Stimulated activated naive CD8-positive, alpha-beta T cell treated with anti-CD3 and anti-CD28 coated beads, Interleukin-15, Interleukin-2, amounts not matched to agents 100 U/mL and 50 U/mL, for 24 hours (primary cell): ENCODE results near the gene ACRBP.
"Not testable (repeated sequence)": the region's sequence is repeated elsewhere in the genome, so short reads cannot be mapped to it uniquely, and the experiment has no call there.

ENCODE experiments used
- ATAC-seq: fragments of 150-1000 bp; cut with Tn5 transposase; one replicate; pipeline ENCODE4 v1.10.0; 2021
- DNase-seq: peaks from one replicate; pipeline ENCODE4 v3.0.0; 2021

The ACRBP gene

GRCh38 chr12:6614513-6615172 lies 32.6 kb downstream of the ACRBP start:
- DNase-seq (no peak), ATAC-seq (no peak)

DNA sequence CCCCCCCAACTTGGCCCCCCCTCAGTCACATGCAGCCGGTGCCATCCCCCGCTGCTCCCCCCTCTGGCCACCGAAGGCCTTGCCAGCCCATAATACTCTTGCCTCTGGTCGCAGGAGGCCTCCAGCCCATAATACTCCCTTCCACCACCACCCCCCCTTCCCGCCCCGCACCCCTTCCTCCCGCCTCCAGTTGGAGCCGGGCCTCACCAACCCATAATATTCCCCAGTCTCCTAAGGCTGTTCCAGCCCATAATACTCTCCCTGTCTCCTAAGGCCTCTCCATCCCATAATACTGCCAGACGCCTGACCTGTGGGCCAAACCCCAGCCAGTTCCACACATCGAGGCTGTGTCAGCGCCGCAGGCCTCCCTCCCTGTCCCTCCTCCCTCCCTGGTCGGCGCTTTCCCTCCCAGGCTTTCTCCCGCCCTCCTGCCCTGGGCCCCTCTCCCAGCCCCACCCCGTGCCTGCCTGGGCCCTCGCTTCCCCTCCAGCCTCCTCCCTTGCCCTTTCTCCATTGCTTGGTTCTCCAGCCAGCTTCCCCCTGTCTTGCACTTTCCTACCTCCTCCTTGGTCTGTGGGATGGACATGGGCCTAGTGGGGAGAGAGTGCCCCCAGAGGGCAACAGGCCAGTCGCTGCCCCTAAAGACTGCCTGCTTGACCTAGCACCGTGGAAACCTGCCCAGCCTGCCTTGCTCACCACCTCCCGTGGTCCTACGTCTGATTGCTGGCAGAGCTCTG lies 33.3 kb downstream of the ACRBP start:
- ATAC-seq = peak; percentile 57
- peak; percentile 41 for DNase-seq

DNA sequence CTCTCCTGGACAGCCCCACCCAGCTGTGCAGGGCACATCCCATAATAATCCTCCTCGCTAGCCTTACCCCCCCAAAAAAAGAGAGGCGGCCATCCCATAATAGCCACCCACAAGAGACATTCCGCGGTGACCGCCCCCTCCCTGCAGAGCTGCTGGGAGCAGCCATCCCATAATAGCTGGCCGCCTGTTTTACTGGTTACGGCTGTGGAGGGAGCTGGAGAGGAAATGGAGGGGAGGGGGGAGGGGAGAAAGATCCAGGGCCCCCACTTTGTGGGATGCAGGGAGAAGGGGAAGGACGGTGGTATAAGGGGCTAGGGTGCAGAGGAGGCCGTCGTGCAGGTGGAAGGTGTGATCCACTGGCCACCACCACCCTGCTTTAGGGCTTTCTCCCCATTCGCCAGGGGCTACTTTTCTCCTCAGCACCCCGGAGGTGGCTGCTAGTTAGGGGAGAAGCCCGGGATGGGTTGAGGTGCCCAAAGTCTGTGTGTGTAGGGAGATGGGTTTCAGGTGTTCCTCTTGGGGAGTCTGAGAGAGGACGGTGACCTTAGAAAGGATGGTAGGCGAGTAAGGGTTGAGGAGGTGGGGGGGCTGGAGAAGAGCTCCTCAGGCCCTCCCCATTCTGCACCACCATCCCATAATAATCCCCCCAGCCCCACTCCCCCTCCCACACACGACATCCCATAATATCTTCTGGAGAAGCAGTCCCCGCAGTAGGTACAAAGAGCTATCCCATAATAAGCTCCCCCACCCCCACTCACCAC lies 34.0 kb downstream of the ACRBP start:
- DNase-seq (peak; percentile 30), ATAC-seq (no peak)

DNA sequence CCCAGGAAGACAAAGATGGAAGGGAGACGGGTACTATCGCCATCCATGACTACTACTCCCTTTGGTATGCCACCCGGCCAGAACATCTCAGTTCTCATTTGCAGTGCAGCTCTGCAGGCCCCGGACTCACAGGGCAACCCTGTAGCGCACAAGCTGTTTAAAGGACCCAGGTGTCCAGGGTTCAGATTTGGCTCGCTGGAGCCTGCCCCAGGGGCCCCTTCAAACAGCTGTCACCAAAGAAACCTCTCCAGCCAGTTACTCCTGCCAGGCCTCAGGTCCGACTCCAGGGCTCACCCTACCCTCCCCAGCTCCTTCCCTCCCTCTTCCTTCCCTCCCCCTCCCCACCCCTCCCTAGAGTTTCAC lies 34.6 kb downstream of the ACRBP start:
- DNase-seq (no peak), ATAC-seq (no peak)

GRCh38 chr12:6612247-6612646 lies 35.0 kb downstream of the ACRBP start:
- ATAC-seq (no peak), DNase-seq (no peak)

DNA sequence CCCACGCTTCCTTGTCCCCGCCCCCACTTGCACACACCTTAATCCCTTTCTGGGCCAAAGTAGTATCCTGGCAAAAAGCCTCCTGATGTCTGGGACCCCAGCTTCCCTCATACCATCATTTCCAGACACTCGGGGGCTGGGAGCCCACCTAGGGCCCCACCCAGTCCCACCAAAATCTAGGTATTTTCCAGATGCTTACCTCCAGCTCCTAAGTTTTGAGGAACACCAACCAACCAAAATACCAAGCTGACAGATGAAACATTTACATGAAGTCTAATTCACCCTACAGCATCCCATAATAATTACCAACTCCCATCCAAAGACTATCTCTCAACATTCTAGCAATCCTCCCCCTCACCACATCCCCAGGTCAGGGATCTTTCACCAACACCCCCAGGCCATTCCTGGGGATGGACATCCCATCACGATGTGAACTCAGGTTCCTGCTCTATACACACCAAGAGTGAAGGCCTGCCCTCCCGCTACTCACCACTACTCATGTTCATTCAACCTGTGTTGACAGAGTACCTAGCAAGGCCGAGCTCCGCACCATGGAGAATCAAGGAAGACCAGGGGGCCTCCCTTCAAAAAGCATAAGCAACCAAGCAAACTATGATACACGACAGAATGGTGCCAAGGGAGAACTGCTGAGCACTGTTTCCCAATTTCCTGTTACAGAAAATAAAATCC lies 38.5 kb downstream of the ACRBP start:
- ATAC-seq (no peak), DNase-seq (peak; percentile 37)

DNA sequence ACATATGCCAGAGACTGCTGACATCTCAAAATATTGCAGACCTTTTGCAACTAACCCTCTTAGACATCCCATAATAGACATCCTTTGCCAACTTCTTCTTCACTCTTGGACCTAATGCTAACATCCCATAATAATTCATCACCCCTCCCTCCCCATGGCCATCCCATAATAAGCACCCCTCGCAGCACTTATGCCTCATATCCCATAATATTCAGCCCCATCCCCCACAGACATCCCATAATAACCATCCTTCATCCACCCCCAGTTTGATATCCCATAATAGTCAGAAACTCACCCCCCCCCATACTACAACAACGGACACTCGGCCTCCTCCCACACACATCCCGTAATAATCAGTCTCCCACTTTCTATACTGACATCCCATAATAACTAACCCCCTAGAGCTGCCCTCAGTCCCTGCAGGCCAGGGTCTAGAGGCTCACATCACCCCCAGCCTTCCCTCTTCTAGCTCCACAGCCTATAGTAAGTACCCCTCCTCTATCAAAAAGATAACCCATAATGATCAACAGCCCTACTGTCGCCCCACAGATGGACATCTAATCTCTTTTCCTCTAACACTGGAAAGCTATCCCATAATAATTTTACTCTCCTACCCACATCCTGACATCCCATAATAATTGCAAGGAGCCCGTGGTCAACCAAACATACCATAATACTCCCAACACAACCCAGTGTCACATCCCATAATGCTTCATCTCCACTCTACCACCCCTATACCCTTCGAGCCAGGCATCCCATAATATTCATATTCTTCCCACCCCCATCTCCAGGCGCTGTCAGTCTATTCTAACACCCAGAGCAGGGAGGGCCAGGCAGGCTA lies 39.3 kb downstream of the ACRBP start:
- DNase-seq (peak; percentile 69), ATAC-seq (peak; percentile 51)

DNA sequence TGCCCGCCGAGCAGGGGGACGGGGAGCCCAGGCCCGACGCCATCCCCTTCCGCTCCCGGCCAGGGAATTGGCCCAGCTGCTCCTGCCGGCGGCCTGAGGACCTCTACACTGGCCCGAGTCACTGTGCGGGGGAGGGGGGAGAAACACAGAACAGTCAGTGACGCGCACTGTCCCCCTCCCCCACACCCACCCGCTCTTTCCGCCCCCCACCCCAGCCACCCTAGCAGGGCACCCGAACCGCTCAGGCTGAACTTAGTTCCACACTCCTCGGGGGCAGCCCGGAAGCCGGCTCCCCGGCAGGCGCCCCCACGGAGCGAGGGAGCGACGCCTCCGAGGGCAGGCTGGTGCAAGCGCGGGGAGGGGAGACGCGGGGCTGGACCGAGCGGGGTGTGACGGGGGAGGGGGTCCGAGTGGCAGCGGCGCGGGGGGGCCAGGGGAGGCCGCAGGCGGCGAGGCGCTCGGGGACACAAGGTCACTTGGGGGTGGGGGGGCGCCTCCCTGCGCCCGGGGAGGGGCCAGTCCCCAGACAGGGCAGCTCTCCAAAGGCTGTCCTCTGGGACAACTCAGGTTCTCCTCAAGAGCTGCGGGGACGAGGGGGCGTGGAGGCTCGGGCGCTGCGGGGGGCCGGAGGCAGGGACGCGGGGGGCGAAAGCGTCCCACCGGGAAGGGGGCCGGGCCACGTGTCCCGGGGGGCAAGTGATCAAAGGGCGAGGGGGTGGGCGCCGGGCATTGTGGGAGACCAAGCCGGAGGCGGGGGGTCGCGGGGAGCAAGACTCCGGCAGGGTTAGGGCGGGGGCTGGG lies 40.7 kb downstream of the ACRBP start:
- peak; percentile 33 for ATAC-seq
- DNase-seq = peak; percentile 75

DNA sequence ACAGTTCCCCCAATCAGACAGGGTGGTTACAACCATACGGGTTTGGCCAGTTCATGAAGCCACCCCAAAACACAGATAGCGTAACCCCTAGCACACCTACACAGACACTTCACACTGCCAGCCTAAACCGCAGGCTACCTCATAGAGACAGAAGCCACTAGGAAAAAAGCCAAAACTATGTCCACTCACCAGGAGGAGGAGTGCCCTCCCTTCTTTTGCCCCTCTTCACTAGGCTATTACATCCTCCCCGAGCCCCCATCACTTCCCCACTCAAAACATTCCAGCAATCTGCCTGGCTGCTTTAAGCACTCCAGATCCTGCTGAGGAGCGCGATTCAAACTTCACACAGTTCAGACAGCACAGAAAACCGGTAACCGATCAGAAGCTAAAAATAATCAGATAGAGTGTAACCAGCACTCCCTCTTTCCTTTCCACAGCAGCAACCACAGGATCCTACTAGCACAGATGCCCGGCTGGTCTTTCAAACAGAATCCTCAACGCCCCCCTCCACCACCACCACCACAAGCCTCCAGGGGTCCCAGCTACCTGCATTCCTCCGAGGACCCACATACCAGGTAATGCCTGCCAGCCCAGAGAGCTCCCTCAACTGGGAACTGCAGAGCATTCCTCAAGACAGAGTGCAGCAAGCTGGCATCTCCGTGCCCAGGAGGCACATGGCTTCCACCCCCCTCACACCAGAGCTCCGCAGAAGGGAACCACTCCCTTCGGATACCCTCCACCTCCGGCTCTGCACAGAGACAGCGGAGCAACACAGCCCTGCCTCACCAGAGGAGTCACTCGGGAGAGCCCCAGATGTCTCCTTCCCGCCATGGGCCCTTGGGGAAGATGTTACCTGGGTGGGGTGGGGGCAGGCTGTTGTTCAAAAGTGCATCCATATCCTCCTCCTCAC lies 41.6 kb downstream of the ACRBP start:
- peak; percentile 53 for ATAC-seq

DNA sequence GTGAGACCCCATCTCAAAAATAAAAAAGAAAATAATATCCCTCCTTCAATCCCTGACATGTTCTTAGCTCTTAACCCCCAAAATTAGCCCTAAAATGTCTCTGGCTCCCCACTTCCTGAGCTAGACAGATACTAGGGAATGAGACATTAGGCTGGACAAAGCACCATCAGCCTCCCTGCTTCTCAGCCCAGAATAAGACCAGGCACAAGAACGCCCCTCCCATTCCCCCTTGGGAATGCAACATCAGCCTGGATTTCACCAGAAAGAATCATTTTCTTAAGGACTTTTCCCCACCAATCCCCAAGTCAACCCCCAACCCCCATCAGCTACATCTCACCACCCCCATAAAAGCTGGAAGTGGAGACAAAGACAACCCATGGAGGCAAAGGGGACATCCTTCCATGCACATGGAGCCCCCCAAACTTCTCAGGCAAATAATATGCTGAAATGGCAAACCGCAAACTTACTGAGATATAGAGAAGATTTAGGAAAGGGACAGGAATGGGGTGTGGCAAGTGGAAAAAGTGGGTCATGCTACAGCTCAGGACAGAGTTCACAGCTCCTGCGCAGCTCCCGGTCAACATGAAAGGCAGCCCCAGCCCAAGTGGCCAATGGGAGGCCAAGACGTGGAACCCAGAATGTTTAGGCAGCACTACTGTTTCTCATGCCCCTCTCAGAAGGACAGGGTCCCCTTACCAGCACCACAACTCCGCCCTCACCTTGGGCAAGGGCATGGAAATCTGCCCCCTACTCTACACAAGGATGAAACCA lies 42.8 kb downstream of the ACRBP start:
- DNase-seq (no peak), ATAC-seq (no peak)

More for the DNA sequence above, 41.6 kb downstream of the ACRBP start:
- DNase-seq = no peak

DNA sequence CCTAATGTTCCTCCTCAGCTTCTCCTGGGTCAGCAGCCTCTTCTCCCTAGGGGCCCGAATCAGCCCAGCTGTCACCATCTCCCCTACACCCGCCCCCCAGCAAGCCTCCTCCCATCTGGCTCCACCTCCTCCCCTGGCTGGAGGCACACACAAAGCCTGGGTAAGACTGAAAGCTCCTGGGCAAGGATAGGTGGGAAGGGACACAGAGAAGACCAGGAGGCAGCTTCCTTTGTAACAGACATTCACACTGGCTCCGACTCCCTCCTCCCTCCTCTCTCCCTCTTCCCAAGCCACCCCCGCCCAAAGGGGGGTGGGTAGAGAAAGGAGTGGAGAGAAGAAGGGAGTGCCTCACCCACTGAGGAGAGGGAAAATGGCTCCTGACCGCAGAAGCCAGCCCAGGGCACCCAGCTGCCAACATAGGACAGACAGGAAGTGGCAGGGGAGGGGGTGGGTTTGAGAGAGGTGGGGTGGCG lies 44.1 kb downstream of the ACRBP start:
- ATAC-seq = no peak
- DNase-seq = peak; percentile 41

DNA sequence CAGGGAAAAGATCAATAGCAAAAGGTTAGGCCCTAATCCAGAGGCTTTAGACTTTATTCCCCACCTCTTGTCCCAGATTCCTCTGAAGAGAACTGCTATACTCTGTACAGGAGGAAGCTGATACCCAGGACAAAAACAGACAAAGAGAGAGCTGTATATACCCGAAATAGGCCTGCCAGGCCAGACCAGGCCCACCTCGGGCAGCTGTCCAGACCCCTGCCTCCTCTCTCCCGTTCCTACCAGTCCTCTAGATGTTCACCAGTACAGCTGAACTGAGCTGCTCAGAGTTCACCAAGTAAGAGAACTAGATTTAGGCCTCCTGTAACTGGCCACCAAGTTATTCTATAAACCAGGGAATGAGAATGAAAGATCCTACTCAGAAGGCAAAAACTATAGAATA lies 44.7 kb downstream of the ACRBP start:
- ATAC-seq = no peak

GRCh38 chr12:6595673-6596072 lies 51.6 kb downstream of the ACRBP start:
- not testable (repeated sequence) for ATAC-seq, DNase-seq

More for the DNA sequence above, 44.7 kb downstream of the ACRBP start:
- DNase-seq = no peak

DNA sequence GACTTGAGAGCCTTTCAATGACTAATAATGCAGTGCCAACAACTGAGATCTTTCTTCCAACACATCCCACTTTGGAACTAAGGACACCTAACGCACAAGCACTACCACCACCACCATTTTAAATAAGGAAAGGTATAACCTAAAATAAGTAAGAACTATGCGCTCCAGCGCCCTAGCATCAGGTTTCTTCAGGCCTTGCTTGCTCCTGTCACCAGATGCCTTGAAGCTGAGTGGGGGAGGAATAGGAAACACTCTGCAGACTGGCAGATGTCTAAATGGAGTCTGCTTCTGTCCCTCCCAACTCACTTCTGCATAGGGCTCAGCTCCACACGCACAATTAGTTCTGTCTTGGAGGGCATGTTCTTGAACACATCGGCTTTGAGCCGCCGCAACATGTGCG lies 55.1 kb downstream of the ACRBP start:
- no peak for DNase-seq
- no peak for ATAC-seq
